HCT116 (cell line): ENCODE data around the gene MOB3A. TPM values are rescaled to one million over a fixed set of nuclear protein-coding genes. Genes with fewer than 3 reads are reported as not detected.
A peak's percentile ranks its signal among the peaks of the same experiment; 100 is the strongest.

Experiments
- ATAC-seq: fragments of 200-7000 bp; cut with Tn5 transposase; 2 replicates; pipeline ENCODE4 v1.9.1; 2020; ENCODE audit warnings: mild to moderate bottlenecking, moderate library complexity
- BruUV-seq: library from RNA; stranded (reverse); fragments of 400-500 nt; replicated peaks from 2 replicates; lab custom pipeline; 2021; lab: Mats Ljungman, UMichigan
- CTCF ChIA-PET: fragments of 300-600 bp; sonication (Branson Sonifier 250); formaldehyde crosslinking; loops from one replicate; lab custom pipeline; 2021; ENCODE audit warnings: antibody characterized with exemption; lab: Charles Lee
- POLR2A ChIA-PET: fragments of 300-600, 350-600 bp; sonication (Branson Sonifier 250); formaldehyde crosslinking; loops from one replicate; lab custom pipeline; 2021; ENCODE audit warnings: antibody characterized with exemption; lab: Charles Lee
- RAD21 ChIA-PET, 2 experiments: fragments of 300-600 bp; sonication (Branson Sonifier 250); formaldehyde crosslinking; loops; one replicate each; lab custom pipeline; 2023; ENCODE audit warnings: low total read pairs in 2 of 2; ENCODE audit not compliant: uncharacterized antibody in 2 of 2, unreplicated experiment in 2 of 2, low non-redundant PET in 1 of 2; lab: Charles Lee
- DNase-seq: peaks from one replicate; pipeline ENCODE4 v3.0.0-alpha.2; 2010; ENCODE audit warnings: low read depth, low spot score
- H2AFZ ChIP-seq: fragments of 200-600 bp; shearing (Covaris generic), sonication (generic); 2 replicates; pipeline ENCODE4 v1.6.1; 2017; ENCODE audit warnings: low read depth, mixed run types, mixed read lengths, antibody characterized with exemption, low read length; ENCODE audit not compliant: poor library complexity, severe bottlenecking
- H3K27ac ChIP-seq: 2 replicates; pipeline ENCODE4 v1.5.1; 2012; ENCODE audit warnings: low read depth, low read length
- H3K27me3 ChIP-seq: fragments of 200-600 bp; sonication (generic); 2 replicates; pipeline ENCODE4 v1.6.1; 2016; ENCODE audit warnings: mixed run types, low read length, mixed read lengths; ENCODE audit not compliant: insufficient read depth
- H3K36me3 ChIP-seq, 2 experiments: fragments of 200-500 bp in 1 of 2; fragments of 200-600 bp in 1 of 2; sonication (Bioruptor generic) in 1 of 2; sonication (generic) in 1 of 2; 2 replicates each; pipeline versions ENCODE4 v1.5.1 to v1.6.1; 2014 to 2016; ENCODE audit warnings: low read length in 2 of 2, inconsistent platforms in 1 of 2, mixed read lengths in 1 of 2, mixed run types in 1 of 2; ENCODE audit not compliant: insufficient read depth in 2 of 2, control insufficient read depth in 1 of 2
- H3K4me1 ChIP-seq, 2 experiments: fragments of 200-600 bp in 1 of 2; sonication (generic) in 1 of 2; 2 replicates each; pipeline versions ENCODE4 v1.5.1 to v1.6.1; 2012 to 2017; ENCODE audit warnings: low read length in 2 of 2, inconsistent platforms in 1 of 2, mild to moderate bottlenecking in 1 of 2, mixed read lengths in 1 of 2, mixed run types in 1 of 2, moderate library complexity in 1 of 2; ENCODE audit not compliant: insufficient read depth in 2 of 2, control insufficient read depth in 1 of 2
- H3K4me2 ChIP-seq: fragments of 200-600 bp; sonication (generic); 2 replicates; pipeline ENCODE4 v1.6.1; 2017; ENCODE audit warnings: mixed run types, low read length, mixed read lengths
- H3K4me3 ChIP-seq, 2 experiments: fragments of 200-600 bp in 1 of 2; sonication (generic) in 1 of 2; replicated peaks in 1 of 2; 2 replicates each; pipeline ENCODE4 v1.5.1; 2011 to 2016; ENCODE audit warnings: low read length in 2 of 2, control low read depth in 1 of 2, low read depth in 1 of 2, mild to moderate bottlenecking in 1 of 2, mixed read lengths in 1 of 2, mixed run types in 1 of 2
- H3K79me2 ChIP-seq: fragments of 200-600 bp; sonication (generic); 2 replicates; pipeline ENCODE4 v1.6.1; 2017; ENCODE audit warnings: mild to moderate bottlenecking, mixed run types, low read length, moderate library complexity, mixed read lengths; ENCODE audit not compliant: insufficient read depth
- H3K9ac ChIP-seq: fragments of 200-600 bp; sonication (generic); 2 replicates; pipeline ENCODE4 v1.6.1; 2016; ENCODE audit warnings: low read length, mixed read lengths
- H3K9me2 ChIP-seq: fragments of 200-600 bp; sonication (generic), shearing (Covaris generic); 2 replicates; pipeline ENCODE4 v1.6.1; 2017; ENCODE audit warnings: mixed run types, mild to moderate bottlenecking, moderate library complexity; ENCODE audit not compliant: insufficient read depth
- H3K9me3 ChIP-seq, 2 experiments: fragments of 200-500 bp in 1 of 2; fragments of 200-600 bp in 1 of 2; sonication (Bioruptor generic) in 1 of 2; sonication (generic) in 1 of 2; 2 replicates each; pipeline ENCODE4 v1.6.1; 2014 to 2017; ENCODE audit warnings: low read length in 2 of 2, mixed read lengths in 2 of 2, inconsistent platforms in 1 of 2, low read depth in 1 of 2, mild to moderate bottlenecking in 1 of 2, mixed run types in 1 of 2, moderate library complexity in 1 of 2; ENCODE audit not compliant: control insufficient read depth in 1 of 2, insufficient read depth in 1 of 2
- H4K20me1 ChIP-seq: fragments of 200-600 bp; sonication (generic), shearing (Covaris generic); 2 replicates; pipeline ENCODE4 v1.6.1; 2017; ENCODE audit warnings: mixed run types, mild to moderate bottlenecking, moderate library complexity; ENCODE audit not compliant: insufficient read depth
- CTCF ChIP-seq, 3 experiments: fragments of 200-600 bp in 1 of 3; sonication (generic) in 1 of 3; IDR thresholded peaks in 2 of 3; conservative IDR thresholded peaks in 1 of 3; 2 replicates each; pipeline ENCODE4 v1.5.1; 2012 to 2017; ENCODE audit warnings: low read depth in 2 of 3, low read length in 2 of 3, antibody characterized with exemption in 1 of 3, borderline replicate concordance in 1 of 3, control low read depth in 1 of 3, mild to moderate bottlenecking in 1 of 3, mixed read lengths in 1 of 3, mixed run types in 1 of 3, moderate library complexity in 1 of 3; ENCODE audit not compliant: insufficient read depth in 1 of 3
- EGR1 ChIP-seq: IDR thresholded peaks from 2 replicates; pipeline ENCODE4 v1.6.1; 2012; ENCODE audit warnings: low read depth
- FOSL1 ChIP-seq: IDR thresholded peaks from 2 replicates; pipeline ENCODE4 v1.6.1; 2012; ENCODE audit warnings: low read depth
- MAX ChIP-seq: IDR thresholded peaks from 2 replicates; pipeline ENCODE4 v1.6.1; 2012
- POLR2AphosphoS5 ChIP-seq: IDR thresholded peaks from 2 replicates; pipeline ENCODE4 v1.6.1; 2011; ENCODE audit warnings: mild to moderate bottlenecking, low read depth, low read length, moderate library complexity
- SIN3A ChIP-seq: IDR thresholded peaks from 2 replicates; pipeline ENCODE4 v1.6.1; 2012; ENCODE audit warnings: low read depth
- SP1 ChIP-seq: IDR thresholded peaks from 2 replicates; pipeline ENCODE4 v1.6.1; 2012; ENCODE audit warnings: low read depth
- TCF7L2 ChIP-seq: IDR thresholded peaks from 2 replicates; pipeline ENCODE4 v1.7.0; 2011; ENCODE audit warnings: borderline replicate concordance, inconsistent platforms; ENCODE audit not compliant: insufficient read depth, insufficient read length; ENCODE audit errors: extremely low read depth
- YY1 ChIP-seq: IDR thresholded peaks from 2 replicates; pipeline ENCODE4 v1.6.1; 2011; ENCODE audit warnings: low read length, low read depth, moderate library complexity, mild to moderate bottlenecking; ENCODE audit not compliant: insufficient replicate concordance; ENCODE audit errors: extremely low read depth
- ZBTB33 ChIP-seq: IDR thresholded peaks from 2 replicates; pipeline ENCODE4 v1.6.1; 2011; ENCODE audit warnings: mild to moderate bottlenecking, low read length, moderate library complexity; ENCODE audit not compliant: insufficient replicate concordance; ENCODE audit errors: extremely low read depth
- ZFX ChIP-seq: fragments of 450-650 bp; IDR thresholded peaks from 2 replicates; pipeline ENCODE4 v1.6.1; 2017
- ZNF274 ChIP-seq: fragments of 200-500 bp; sonication (Bioruptor generic); IDR thresholded peaks from 2 replicates; pipeline ENCODE4 v1.6.1; 2014; ENCODE audit warnings: mild to moderate bottlenecking, low read depth, low read length, inconsistent platforms
- intact Hi-C: fragments of 100-400 bp; cut with micrococcal nuclease; formaldehyde crosslinking; loops from 2 replicates; pipeline ENCODE4 v1.10.0; 2022
- total RNA-seq: library from RNA; stranded (reverse); gene quantifications from one replicate; pipeline ENCODE4 v1.2.1, GENCODE V29; 2021; ENCODE audit not compliant: unreplicated experiment

Gene MOB3A
- total RNA-seq, 1 experiment from 2014 or later = 32.1 TPM

- peaks cover 36 to 55% of the 10 kb centered on the region in 2 experiments for H3K4me1 ChIP-seq
- H4K20me1 ChIP-seq = no peaks in the 10 kb centered on the region
- TF ChIP-seq ZFX = no peak
- TF ChIP-seq SIN3A = 0 out of 2 replicates have a peak, but pooled peaks have one; percentile 8
- TF ChIP-seq MAX = peak; percentile 11; the same call in 1 of the 2 replicates
- peak; percentile 56 for TF ChIP-seq SP1
- no peak for TF ChIP-seq YY1
- no peaks in the 10 kb centered on the region for H3K9me3 ChIP-seq
- DNase-seq (no peak), ATAC-seq (0 out of 2 replicates have a peak, but pooled peaks have one; percentile 18)
- peaks cover 12% of the 10 kb centered on the region for H3K79me2 ChIP-seq
- ChIA-PET CTCF (no interaction called here), RAD21 (no interaction called here), POLR2A (no interaction called here)
- H3K27ac ChIP-seq = peak overlapping the region; percentile 54
- H3K9me2 ChIP-seq = no peaks in the 10 kb centered on the region
- H3K4me3 ChIP-seq = 0 out of 4 replicates have a peak overlapping the region, but pooled peaks of 1 of the 2 experiments have one; percentile 16
- peak overlapping the region; percentile 38 for H3K9ac ChIP-seq
- H2AFZ ChIP-seq = no peak overlapping the region
- H3K4me2 ChIP-seq = peak overlapping the region; percentile 65
- H3K27me3 ChIP-seq = no peaks in the 10 kb centered on the region
- H3K36me3 ChIP-seq = peaks cover under 1 to 2% of the 10 kb centered on the region in 2 experiments; a peak in 1 of 4 replicates
- intact Hi-C loops = no loop called here
- BruUV-seq = no TSS peak
Measured at GRCh38 chr19:2089001-2089711, 7.0 kb downstream of the MOB3A start.

GRCh38 chr19:2087621-2088100 lies 8.5 kb downstream of the MOB3A start:
- peak overlapping the region; percentile 67; the same call in 1 of the 2 replicates for H3K27ac ChIP-seq
- no peaks in the 10 kb centered on the region for H3K27me3 ChIP-seq
- no peak overlapping the region for H2AFZ ChIP-seq
- no peaks in the 10 kb centered on the region; a peak in 1 of 4 replicates for H3K36me3 ChIP-seq
- no TSS peak for BruUV-seq
- H3K4me3 ChIP-seq = no peak overlapping the region; a peak in 1 of 4 replicates
- CTCF ChIA-PET = no interaction called here
- H4K20me1 ChIP-seq = no peaks in the 10 kb centered on the region
- ATAC-seq = peak; percentile 28
- H3K4me1 ChIP-seq = peaks cover 36 to 54% of the 10 kb centered on the region in 2 experiments
- H3K79me2 ChIP-seq = peaks cover 11% of the 10 kb centered on the region
- peak overlapping the region; percentile 52 for H3K4me2 ChIP-seq
- no peak for DNase-seq
- POLR2A ChIA-PET = no interaction called here
- intact Hi-C loops = no loop called here
- H3K9ac ChIP-seq = peak overlapping the region; percentile 37
- H3K9me2 ChIP-seq = no peaks in the 10 kb centered on the region
- RAD21 ChIA-PET = no interaction called here
- no peaks in the 10 kb centered on the region for H3K9me3 ChIP-seq
- TF ChIP-seq CTCF (IDR thresholded peaks at IDR 0.05 in 2 of 3, conservative IDR thresholded peaks at IDR 0.05 in 1 of 3; ENCODE audit: borderline replicate concordance in 1 of 3, insufficient read depth in 1 of 3, low read depth in 2 of 3, low read length in 2 of 3) (no peak), FOSL1 (no peak), POLR2AphosphoS5 (no peak), ZBTB33 (no peak), TCF7L2 (no peak), EGR1 (no peak), ZNF274 (no peak)
